ENCODE data around the gene KRTAP10-9. TPM values are rescaled to one million over a fixed set of nuclear protein-coding genes. Genes with fewer than 3 reads are reported as not detected.
"Not testable (repeated sequence)": the region's sequence is repeated elsewhere in the genome, so short reads cannot be mapped to it uniquely, and the experiment has no call there.

KRTAP10-9 gene, protein sequence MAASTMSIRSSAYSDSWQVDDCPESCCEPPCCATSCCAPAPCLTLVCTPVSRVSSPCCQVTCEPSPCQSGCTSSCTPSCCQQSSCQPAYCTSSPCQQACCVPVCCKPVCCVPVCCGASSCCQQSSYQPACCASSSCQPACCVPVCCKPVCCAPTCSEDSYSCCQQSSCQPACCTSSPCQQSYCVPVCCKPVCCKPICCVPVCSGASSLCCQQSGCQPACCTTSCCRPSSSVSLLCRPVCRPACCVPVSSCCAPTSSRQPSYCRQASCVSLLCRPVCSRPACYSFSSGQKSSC
- 1 to 10 TPM in 1 of 4 donors, not detected in 3; 4.7 TPM for total RNA-seq

DNA sequence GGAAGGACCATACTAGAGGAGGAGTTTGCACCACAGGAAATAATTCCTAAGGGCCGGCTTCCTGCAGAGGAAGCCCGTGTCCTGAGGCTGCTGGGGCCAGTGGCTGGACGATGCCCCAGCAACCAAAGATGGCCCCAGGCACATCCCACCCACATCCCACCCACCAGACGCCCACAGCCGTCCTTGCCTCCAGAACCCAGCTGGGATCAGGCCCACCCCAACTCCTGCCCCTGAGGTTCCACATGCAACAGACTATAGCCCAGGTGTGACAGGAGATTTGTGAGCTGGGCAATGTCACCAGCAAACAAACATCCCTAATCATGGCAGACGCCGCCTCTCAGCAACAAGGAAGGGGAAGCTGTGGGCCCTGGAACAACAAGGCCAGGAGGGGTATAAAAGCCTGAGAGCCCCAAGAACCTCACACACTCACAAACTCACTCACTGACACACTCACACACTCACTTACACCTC lies at the start of gene KRTAP10-9:
Gene KRTAP10-9, plus strand, starts transcription at position 421 of the 471 bp plus-strand sequence. CDS start 79 bp downstream, outside the sequence.
- WGBS, 2 donors = 76 to 77% methylated on average over 6 to 7 of the region's 7 CpGs
- no peak for TF ChIP-seq POLR2A (IDR thresholded peaks at IDR 0.05)
- TF ChIP-seq, protein P1, sequence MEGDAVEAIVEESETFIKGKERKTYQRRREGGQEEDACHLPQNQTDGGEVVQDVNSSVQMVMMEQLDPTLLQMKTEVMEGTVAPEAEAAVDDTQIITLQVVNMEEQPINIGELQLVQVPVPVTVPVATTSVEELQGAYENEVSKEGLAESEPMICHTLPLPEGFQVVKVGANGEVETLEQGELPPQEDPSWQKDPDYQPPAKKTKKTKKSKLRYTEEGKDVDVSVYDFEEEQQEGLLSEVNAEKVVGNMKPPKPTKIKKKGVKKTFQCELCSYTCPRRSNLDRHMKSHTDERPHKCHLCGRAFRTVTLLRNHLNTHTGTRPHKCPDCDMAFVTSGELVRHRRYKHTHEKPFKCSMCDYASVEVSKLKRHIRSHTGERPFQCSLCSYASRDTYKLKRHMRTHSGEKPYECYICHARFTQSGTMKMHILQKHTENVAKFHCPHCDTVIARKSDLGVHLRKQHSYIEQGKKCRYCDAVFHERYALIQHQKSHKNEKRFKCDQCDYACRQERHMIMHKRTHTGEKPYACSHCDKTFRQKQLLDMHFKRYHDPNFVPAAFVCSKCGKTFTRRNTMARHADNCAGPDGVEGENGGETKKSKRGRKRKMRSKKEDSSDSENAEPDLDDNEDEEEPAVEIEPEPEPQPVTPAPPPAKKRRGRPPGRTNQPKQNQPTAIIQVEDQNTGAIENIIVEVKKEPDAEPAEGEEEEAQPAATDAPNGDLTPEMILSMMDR (IDR thresholded peaks at IDR 0.05) = no peak
- DNase-seq (ENCODE audit: low spot score in 2 of 2) = no peak
- H3K4me3 ChIP-seq (ENCODE audit: low read depth, poor library complexity, severe bottlenecking) = no peak within 1 kb of the TSS
- intact Hi-C loops (cut with DNase I; ENCODE audit: low total_unique reads) = no loop called here

DNA sequence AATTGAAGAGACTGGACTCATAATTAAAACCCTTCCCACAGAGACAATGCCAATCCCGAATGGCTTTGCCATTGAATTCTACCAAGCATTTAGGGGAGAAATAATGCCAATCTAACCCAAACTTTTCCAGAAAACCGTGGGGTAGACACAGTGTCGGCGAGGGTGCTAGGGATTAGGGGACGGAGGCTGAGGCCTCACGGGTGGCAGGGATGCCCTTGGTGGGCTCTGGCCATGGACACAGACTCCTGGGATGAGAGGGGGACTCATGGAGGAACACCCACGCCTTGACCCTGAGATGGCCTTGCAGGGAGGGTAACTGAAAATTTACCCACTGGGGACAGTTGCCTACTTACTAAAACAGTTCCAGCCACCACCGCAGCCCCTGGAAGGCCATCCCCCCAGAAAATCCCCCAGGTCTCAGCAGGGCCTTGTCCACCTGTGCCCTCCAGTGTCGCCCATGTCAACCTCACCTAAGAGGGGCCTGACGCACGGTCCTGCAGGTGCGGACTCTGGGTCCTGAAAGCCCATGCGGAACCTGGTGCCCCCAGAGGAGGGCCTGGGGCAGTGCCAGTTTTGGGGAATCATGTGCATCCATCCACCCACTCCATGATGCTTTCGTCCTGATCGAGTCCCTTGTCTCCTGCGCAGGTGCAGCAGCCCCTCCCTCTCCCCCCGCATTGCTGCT lies 48.4 kb upstream of the KRTAP10-9 start:
- H3K4me3 ChIP-seq (ENCODE audit: low read depth, poor library complexity, severe bottlenecking) = no peak overlapping the region
- 89 to 94% methylated on average over 14 of the region's 17 CpGs for WGBS, 2 donors
- DNase-seq (ENCODE audit: low spot score in 2 of 2) = peak in 1 of 2 donors; percentile 71
- TF ChIP-seq POLR2A (IDR thresholded peaks at IDR 0.05) = no peak
- TF ChIP-seq, protein P1 (IDR thresholded peaks at IDR 0.05) = no peak
- intact Hi-C loops (cut with DNase I; ENCODE audit: low total_unique reads) = no loop called here

DNA sequence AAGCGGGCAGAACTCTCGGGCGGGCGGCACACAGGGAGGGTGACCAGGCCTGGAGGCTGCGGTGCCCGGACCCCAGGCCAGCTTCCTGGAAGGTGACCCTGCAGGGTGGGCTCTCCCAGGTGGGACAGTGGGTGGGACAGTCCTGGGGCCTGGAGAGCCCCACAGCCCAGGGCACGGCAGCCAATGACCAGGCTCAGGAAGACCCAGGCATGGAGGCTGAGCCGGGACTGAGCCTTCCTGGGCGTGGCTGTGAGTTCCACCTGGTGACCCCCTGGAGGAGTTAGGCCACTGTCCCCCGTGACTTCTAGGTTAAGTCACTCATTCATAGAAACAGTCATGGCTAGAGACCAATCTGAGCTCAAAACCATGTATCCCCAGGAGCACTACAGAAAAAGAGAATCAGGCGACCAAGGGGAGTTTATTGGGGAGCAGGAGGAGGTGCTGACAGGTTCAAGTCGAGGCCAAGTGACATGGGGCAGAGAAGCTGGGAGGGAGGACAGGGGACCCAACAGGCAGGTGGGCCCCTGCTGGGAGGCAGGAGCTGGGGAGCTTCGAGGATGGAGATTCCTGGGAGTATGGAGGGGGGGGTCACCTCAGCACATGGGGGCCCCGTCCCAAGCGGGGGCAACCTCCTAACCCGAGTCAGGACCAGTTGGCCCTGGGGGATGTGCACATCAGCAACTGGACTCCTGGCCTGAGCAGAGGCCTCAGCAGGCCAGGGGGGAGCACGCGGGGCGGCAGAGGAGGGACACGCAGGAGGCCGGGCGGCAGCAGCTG lies 47.6 kb upstream of the KRTAP10-9 start:
- WGBS, 2 donors = 80 to 84% methylated on average over 15 to 17 of the region's 22 CpGs
- intact Hi-C loops (cut with DNase I; ENCODE audit: low total_unique reads) = no loop called here

DNA sequence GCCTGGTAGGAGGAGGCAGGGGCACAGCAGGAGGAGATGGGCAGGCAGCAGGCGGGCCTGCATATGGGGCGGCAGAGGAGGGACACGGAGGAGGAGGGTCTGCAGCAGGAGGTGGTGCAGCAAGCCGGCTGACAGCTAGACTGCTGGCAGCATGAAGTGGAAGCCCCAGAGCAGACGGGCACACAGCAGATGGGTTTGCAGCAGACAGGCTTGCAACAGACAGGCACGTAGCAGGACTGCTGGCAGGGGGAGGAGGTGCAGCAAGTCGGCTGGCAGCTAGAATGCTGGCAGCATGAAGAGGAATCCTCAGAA lies 47.1 kb upstream of the KRTAP10-9 start:
- H3K4me3 ChIP-seq (ENCODE audit: low read depth, poor library complexity, severe bottlenecking) = no peak overlapping the region
- 64 to 66% methylated on average over 7 of the region's 7 CpGs for WGBS, 2 donors
- TF ChIP-seq POLR2A (IDR thresholded peaks at IDR 0.05) = no peak
- TF ChIP-seq, protein P1 (IDR thresholded peaks at IDR 0.05) = no peak
- DNase-seq (ENCODE audit: low spot score in 2 of 2) = peak in 1 of 2 donors; percentile 48
- intact Hi-C loops (cut with DNase I; ENCODE audit: low total_unique reads) = no loop called here

More for the DNA sequence above, 47.6 kb upstream of the KRTAP10-9 start:
- no peak overlapping the region for H3K4me3 ChIP-seq (ENCODE audit: low read depth, poor library complexity, severe bottlenecking)
- peak in 1 of 2 donors; percentile 65 for DNase-seq (ENCODE audit: low spot score in 2 of 2)
- TF ChIP-seq, protein P1 (IDR thresholded peaks at IDR 0.05) = no peak
- no peak for TF ChIP-seq POLR2A (IDR thresholded peaks at IDR 0.05)

DNA sequence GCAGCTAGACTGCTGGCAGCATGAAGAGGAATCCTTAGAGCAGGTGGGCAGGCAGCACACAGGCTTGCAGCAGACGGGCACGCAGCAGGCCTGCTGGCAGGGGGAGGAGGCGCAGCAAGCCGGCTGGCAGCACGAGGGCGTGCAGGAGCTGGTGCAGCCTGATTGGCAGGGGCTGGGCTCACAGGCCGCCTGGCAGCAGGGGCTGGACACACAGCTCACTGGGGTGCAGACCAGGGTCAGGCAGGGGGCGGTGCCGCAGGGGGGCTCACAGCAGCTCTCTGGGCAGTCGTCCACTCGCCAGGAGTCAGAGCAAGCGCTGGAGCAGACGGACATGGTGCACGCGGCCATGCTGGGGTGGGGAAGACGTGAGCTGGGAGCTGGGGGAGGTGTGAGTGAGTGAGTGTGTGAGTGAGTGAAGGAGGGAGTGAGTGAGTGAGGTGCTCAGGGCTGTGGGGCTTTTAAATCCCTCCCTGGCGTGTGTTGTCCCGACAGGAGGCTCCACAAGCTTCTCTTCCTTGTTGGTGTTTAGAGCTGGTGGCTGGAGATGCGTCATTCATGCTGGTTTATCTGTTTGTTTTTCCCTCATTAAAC lies 46.6 kb upstream of the KRTAP10-9 start, which contains the start of gene KRTAP10-5:
Gene KRTAP10-5, minus strand, starts transcription at position 374 of the 591 bp plus-strand sequence. Its CDS starts 26 bp downstream, at position 348.
- H3K4me3 ChIP-seq (ENCODE audit: low read depth, poor library complexity, severe bottlenecking); intact Hi-C loops (cut with DNase I; ENCODE audit: low total_unique reads): not testable (repeated sequence)
- 50 to 60% methylated on average over 19 of the region's 19 CpGs for WGBS, 2 donors
- peak in 1 of 2 donors; percentile 79 for DNase-seq (ENCODE audit: low spot score in 2 of 2)
